Liver (tissue), 9 donors: ENCODE measurements around the gene HAUS8. TPM values are rescaled to one million over a fixed set of nuclear protein-coding genes. Genes with fewer than 3 reads are reported as not detected.

Experiments
- DNase-seq: peaks from one replicate; pipeline ENCODE4 v3.0.0-alpha.2; 2017; ENCODE audit warnings: low spot score
- H3K27ac ChIP-seq, 2 donors: one replicate each; pipeline ENCODE4 v1.7.0; 2013; ENCODE audit warnings: inconsistent platforms in 2 of 2, low read length in 2 of 2, control low read depth in 1 of 2, low read depth in 1 of 2, mild to moderate bottlenecking in 1 of 2
- H3K27me3 ChIP-seq, 4 donors: one replicate each; pipeline versions ENCODE4 v1.6.1 to v1.7.0; 2013; ENCODE audit warnings: low read length in 3 of 4, inconsistent platforms in 1 of 4, mild to moderate bottlenecking in 1 of 4, moderate library complexity in 1 of 4; ENCODE audit not compliant: control insufficient read depth in 4 of 4, insufficient read depth in 4 of 4
- H3K36me3 ChIP-seq, 4 donors: one replicate each; pipeline versions ENCODE4 v1.6.1 to v1.7.0; 2013; ENCODE audit warnings: low read length in 3 of 4, mild to moderate bottlenecking in 3 of 4, low read depth in 1 of 4, moderate library complexity in 1 of 4; ENCODE audit not compliant: control insufficient read depth in 4 of 4, insufficient read depth in 3 of 4
- H3K4me1 ChIP-seq, 4 donors: one replicate each; pipeline versions ENCODE4 v1.6.1 to v1.7.0; 2013; ENCODE audit warnings: low read length in 3 of 4, mild to moderate bottlenecking in 3 of 4, moderate library complexity in 1 of 4; ENCODE audit not compliant: control insufficient read depth in 4 of 4, insufficient read depth in 4 of 4
- H3K4me3 ChIP-seq, 3 donors: one replicate each; pipeline versions ENCODE4 v1.6.1 to v1.7.0; 2013; ENCODE audit warnings: low read length in 3 of 3, control low read depth in 1 of 3, low read depth in 1 of 3, mild to moderate bottlenecking in 1 of 3
- H3K9ac ChIP-seq, 2 donors: one replicate each; pipeline ENCODE4 v1.7.0; 2013; ENCODE audit warnings: low read length in 2 of 2, mild to moderate bottlenecking in 2 of 2, moderate library complexity in 2 of 2, control low read depth in 1 of 2, low read depth in 1 of 2
- H3K9me3 ChIP-seq, 4 donors: one replicate each; pipeline versions ENCODE4 v1.6.1 to v1.7.0; 2013; ENCODE audit warnings: low read length in 3 of 4; ENCODE audit not compliant: control insufficient read depth in 4 of 4
- ATF3 ChIP-seq: IDR thresholded peaks from 2 replicates; pipeline ENCODE4 v1.6.1; 2016; ENCODE audit warnings: antibody characterized with exemption
- CTCF ChIP-seq: fragments of 150-350 bp; IDR thresholded peaks from 2 replicates; pipeline ENCODE4 v1.5.1; 2017; ENCODE audit warnings: improper control_type of control experiment, low read depth, low read length; ENCODE audit not compliant: missing input control
- EGR1 ChIP-seq, 2 donors: IDR thresholded peaks; 2 replicates each; pipeline ENCODE4 v1.6.1; 2016 to 2018; ENCODE audit warnings: antibody characterized with exemption in 2 of 2, low read depth in 2 of 2
- FOXA2 ChIP-seq: IDR thresholded peaks from 2 replicates; pipeline ENCODE4 v1.6.1; 2016; ENCODE audit warnings: antibody characterized with exemption
- GABPA ChIP-seq, 2 donors: IDR thresholded peaks in 1 of 2; conservative IDR thresholded peaks in 1 of 2; 2 replicates each; pipeline ENCODE4 v1.6.1; 2016; ENCODE audit warnings: antibody characterized with exemption in 2 of 2, mild to moderate bottlenecking in 1 of 2, moderate library complexity in 1 of 2
- HNF4A ChIP-seq, 2 donors: conservative IDR thresholded peaks; 2 replicates each; pipeline ENCODE4 v1.6.1; 2016; ENCODE audit warnings: antibody characterized with exemption in 2 of 2, mild to moderate bottlenecking in 2 of 2
- HNF4G ChIP-seq: IDR thresholded peaks from 2 replicates; pipeline ENCODE4 v1.6.1; 2016; ENCODE audit warnings: antibody characterized with exemption
- JUND ChIP-seq, 2 donors: IDR thresholded peaks; 2 replicates each; pipeline ENCODE4 v1.6.1; 2016; ENCODE audit warnings: antibody characterized with exemption in 2 of 2
- MAX ChIP-seq: IDR thresholded peaks from 2 replicates; pipeline ENCODE4 v1.6.1; 2016; ENCODE audit warnings: antibody characterized with exemption
- NR2F2 ChIP-seq: IDR thresholded peaks from 2 replicates; pipeline ENCODE4 v1.6.1; 2016; ENCODE audit warnings: antibody characterized with exemption
- RAD21 ChIP-seq, 2 donors: IDR thresholded peaks; 2 replicates each; pipeline ENCODE4 v1.6.1; 2016; ENCODE audit warnings: antibody characterized with exemption in 2 of 2, mild to moderate bottlenecking in 2 of 2
- RXRA ChIP-seq, 2 donors: IDR thresholded peaks; 2 replicates each; pipeline ENCODE4 v1.6.1; 2017 to 2018; ENCODE audit warnings: antibody characterized with exemption in 2 of 2, mild to moderate bottlenecking in 1 of 2
- SP1 ChIP-seq: IDR thresholded peaks from 2 replicates; pipeline ENCODE4 v1.6.1; 2018; ENCODE audit warnings: antibody characterized with exemption, mild to moderate bottlenecking
- TAF1 ChIP-seq: conservative IDR thresholded peaks from 2 replicates; pipeline ENCODE4 v1.6.1; 2016; ENCODE audit warnings: antibody characterized with exemption, mild to moderate bottlenecking
- YY1 ChIP-seq: IDR thresholded peaks from 2 replicates; pipeline ENCODE4 v1.6.1; 2016; ENCODE audit warnings: antibody characterized with exemption, mild to moderate bottlenecking
- WGBS: extraction: QIAGEN DNeasy Blood & Tissue Kit; methylation state at CpG from one replicate; pipeline ENCODE4 v1.1.7; 2013; 5-methylcytosine and 5-hydroxymethylcytosine counted together
- polyA plus RNA-seq, 2 donors: library from polyadenylated mRNA; stranded (reverse) in 1 of 2; unstranded in 1 of 2; fragments of 200-250 nt in 1 of 2; fragments of >200 nt in 1 of 2; fragmentation: Nextera tagmentation in 1 of 2; extraction: Ambion mirVana in 1 of 2; gene quantifications; one replicate each; pipeline versions ENCODE4 v1.2.1 to v1.2.3, GENCODE V29; 2013 to 2015
- total RNA-seq, 2 donors: library from RNA; depleted of rRNA; stranded (reverse); fragments of >200 nt; gene quantifications; one replicate each; pipeline ENCODE4 v1.2.3, GENCODE V29; 2014
- TF ChIP-seq, protein P1 (sequence below): IDR thresholded peaks from 2 replicates; pipeline ENCODE4 v1.6.1; 2016; ENCODE audit warnings: antibody characterized with exemption
- donor health status: healthy.
- donor health status: healthy.
- donor health status: healthy.
- donor health status: healthy.
- donor health status: healthy.

The HAUS8 gene
- total and polyA plus RNA-seq, 4 donors = 3.3 to 5.7 (median 3.8) TPM

GRCh38 chr19:17036640-17037039 is 38.6 kb downstream of the HAUS8 start:
- no peaks in the 10 kb centered on the region for H3K4me1 ChIP-seq
- TF ChIP-seq SP1 = no peak
- TF ChIP-seq, protein P1, sequence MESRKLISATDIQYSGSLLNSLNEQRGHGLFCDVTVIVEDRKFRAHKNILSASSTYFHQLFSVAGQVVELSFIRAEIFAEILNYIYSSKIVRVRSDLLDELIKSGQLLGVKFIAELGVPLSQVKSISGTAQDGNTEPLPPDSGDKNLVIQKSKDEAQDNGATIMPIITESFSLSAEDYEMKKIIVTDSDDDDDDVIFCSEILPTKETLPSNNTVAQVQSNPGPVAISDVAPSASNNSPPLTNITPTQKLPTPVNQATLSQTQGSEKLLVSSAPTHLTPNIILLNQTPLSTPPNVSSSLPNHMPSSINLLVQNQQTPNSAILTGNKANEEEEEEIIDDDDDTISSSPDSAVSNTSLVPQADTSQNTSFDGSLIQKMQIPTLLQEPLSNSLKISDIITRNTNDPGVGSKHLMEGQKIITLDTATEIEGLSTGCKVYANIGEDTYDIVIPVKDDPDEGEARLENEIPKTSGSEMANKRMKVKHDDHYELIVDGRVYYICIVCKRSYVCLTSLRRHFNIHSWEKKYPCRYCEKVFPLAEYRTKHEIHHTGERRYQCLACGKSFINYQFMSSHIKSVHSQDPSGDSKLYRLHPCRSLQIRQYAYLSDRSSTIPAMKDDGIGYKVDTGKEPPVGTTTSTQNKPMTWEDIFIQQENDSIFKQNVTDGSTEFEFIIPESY = no peak
- no peak for TF ChIP-seq FOXA2
- no peak for TF ChIP-seq GABPA (IDR thresholded peaks at IDR 0.05 in 1 of 2, conservative IDR thresholded peaks at IDR 0.05 in 1 of 2)
- no peak for TF ChIP-seq MAX
- no peak for TF ChIP-seq RXRA (IDR thresholded peaks at IDR 0.05)
- H3K9ac ChIP-seq = no peak overlapping the region
- no peak for DNase-seq
- 87% methylated on average over 4 of the region's 4 CpGs for WGBS
- no peak overlapping the region for H3K4me3 ChIP-seq
- H3K9me3 ChIP-seq = no peaks in the 10 kb centered on the region
- H3K36me3 ChIP-seq = no peaks in the 10 kb centered on the region
- H3K27ac ChIP-seq = no peak overlapping the region
- H3K27me3 ChIP-seq = peaks cover 0 to 1% (median 0%) of the 10 kb centered on the region in 4 donors

DNA sequence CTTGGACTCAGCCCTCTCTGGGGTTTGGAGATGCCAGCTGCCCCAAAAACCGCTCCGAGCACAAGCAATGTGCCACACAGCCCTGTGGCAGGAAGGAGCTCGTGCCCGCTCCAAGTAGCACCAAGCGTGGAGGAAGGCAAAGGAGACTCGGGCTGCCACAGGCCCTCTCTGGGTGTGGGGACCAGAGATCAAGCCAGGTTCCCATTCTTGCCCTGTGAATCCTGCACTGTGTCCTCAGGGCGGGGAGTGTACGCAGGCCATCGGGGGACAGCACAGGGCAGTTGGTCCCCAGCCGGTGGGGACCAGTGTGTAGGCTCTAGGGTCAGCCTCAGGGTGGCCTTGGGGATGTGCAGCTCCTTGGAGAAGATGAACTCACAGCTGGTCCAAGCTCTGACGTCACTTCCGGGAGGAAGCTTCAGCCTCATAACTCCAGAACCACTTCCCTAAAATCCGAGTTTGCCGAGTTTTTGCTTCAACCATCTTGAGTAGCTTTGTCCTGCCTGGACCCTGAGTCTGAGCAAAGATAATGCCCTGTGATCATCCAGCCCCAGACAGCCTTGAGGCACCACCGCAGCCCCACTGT is 39.3 kb downstream of the HAUS8 start:
- no peaks in the 10 kb centered on the region for H3K4me1 ChIP-seq
- no peak overlapping the region for H3K9ac ChIP-seq
- no peaks in the 10 kb centered on the region for H3K36me3 ChIP-seq
- DNase-seq = no peak
- no peaks in the 10 kb centered on the region for H3K27me3 ChIP-seq
- no peak overlapping the region for H3K4me3 ChIP-seq
- no peak for TF ChIP-seq TAF1
- no peak for TF ChIP-seq HNF4A (conservative IDR thresholded peaks at IDR 0.05)
- TF ChIP-seq EGR1 (IDR thresholded peaks at IDR 0.05; ENCODE audit: low read depth in 2 of 2) = no peak
- TF ChIP-seq RAD21 (IDR thresholded peaks at IDR 0.05) = no peak
- TF ChIP-seq HNF4G = no peak
- no peak for TF ChIP-seq MAX
- TF ChIP-seq YY1 = no peak
- no peak for TF ChIP-seq GABPA (IDR thresholded peaks at IDR 0.05 in 1 of 2, conservative IDR thresholded peaks at IDR 0.05 in 1 of 2)
- TF ChIP-seq CTCF = no peak
- TF ChIP-seq JUND (IDR thresholded peaks at IDR 0.05) = no peak
- no peak for TF ChIP-seq FOXA2
- TF ChIP-seq RXRA (IDR thresholded peaks at IDR 0.05) = no peak
- no peak for TF ChIP-seq NR2F2
- no peak for TF ChIP-seq ATF3
- 83% methylated on average over 15 of the region's 15 CpGs for WGBS
- no peak overlapping the region for H3K27ac ChIP-seq
- no peaks in the 10 kb centered on the region for H3K9me3 ChIP-seq
